ENCODE measurements around the gene GABRB2. TPM values are rescaled to one million over a fixed set of nuclear protein-coding genes. Genes with fewer than 3 reads are reported as not detected.

GABRB2 gene
- total RNA-seq, 1 experiment from 2014 or later = not detected

DNA sequence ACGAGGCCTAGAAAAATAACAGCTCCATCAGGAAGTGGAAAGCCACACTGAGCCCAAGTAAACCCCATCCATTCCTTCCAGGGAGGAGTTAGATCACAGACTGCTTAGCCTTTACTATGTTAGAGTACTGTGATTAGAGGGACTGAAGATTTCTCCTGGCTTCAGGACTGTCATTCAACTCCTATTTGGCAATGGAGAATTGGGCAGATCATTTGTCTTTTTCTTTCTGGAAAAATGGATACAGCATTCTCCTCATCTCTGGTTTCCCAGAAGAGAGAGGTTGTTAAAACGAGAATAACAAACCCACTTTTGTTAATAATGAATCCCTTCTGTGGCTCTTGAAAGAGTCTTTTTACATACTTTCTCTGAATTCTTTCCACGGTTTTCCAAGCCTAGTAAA, 150.4 kb downstream of the GABRB2 start:
- no peaks in the 10 kb centered on the region for H3K36me3 ChIP-seq
- no peaks in the 10 kb centered on the region for H3K27me3 ChIP-seq (replicated peaks)
- no peaks in the 10 kb centered on the region for H3K9me3 ChIP-seq (replicated peaks)
- DNase-seq (ENCODE audit: low read depth in 1 of 2, low spot score in 2 of 2) = no peak
- no peak overlapping the region for H3K4me3 ChIP-seq
- H3K4me1 ChIP-seq (replicated peaks) = no peaks in the 10 kb centered on the region
- no peak overlapping the region for H3K27ac ChIP-seq

DNA sequence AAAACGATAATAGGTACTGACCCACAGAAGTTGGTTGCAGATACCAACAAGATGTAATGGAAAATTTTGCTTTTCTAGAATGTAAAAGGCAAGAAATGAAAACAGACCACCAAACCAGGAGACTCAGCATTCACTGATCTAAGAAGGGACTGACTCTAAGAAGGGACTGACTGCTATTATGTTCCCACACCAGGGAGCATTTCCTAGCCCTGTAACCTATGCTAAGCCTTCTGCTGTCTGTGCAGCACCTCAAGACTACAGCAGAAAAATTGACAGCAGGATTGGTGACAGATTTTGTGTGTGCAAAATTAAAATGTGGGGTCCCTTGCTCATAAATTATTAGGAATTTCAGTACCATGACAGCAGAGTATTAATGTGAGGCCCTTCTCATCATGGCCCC, 154.8 kb downstream of the GABRB2 start:
- H3K4me1 ChIP-seq (replicated peaks) = no peaks in the 10 kb centered on the region
- H3K9me3 ChIP-seq (replicated peaks) = no peaks in the 10 kb centered on the region; the same call in 1 of the 2 replicates
- no peak for DNase-seq (ENCODE audit: low read depth in 1 of 2, low spot score in 2 of 2)
- no peaks in the 10 kb centered on the region for H3K36me3 ChIP-seq
- H3K4me3 ChIP-seq = no peak overlapping the region
- no peaks in the 10 kb centered on the region for H3K27me3 ChIP-seq (replicated peaks)
- H3K27ac ChIP-seq = no peak overlapping the region

DNA sequence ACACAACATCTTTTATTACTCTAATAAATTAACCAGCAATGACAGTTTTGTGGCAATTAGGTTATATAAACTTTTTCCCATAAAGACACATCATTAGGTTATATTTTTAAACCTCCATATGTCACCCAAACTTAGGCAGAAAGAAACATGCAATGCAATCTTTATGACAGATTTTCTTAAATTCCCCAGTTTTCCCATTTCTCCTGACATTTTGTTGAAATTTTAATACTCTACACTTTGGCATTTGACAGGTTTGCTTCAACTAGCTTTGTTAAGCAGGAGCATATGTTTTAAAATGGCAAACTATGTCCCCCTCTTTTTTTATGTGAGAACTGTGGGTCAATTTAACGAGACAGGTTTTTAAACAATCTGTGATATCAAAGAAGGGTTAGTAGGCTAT, 155.5 kb downstream of the GABRB2 start:
- H3K27ac ChIP-seq = no peak overlapping the region
- H3K27me3 ChIP-seq (replicated peaks) = no peaks in the 10 kb centered on the region
- no peak for DNase-seq (ENCODE audit: low read depth in 1 of 2, low spot score in 2 of 2)
- no peaks in the 10 kb centered on the region for H3K36me3 ChIP-seq
- no peaks in the 10 kb centered on the region for H3K4me1 ChIP-seq (replicated peaks)
- no peak overlapping the region for H3K4me3 ChIP-seq
- H3K9me3 ChIP-seq (replicated peaks) = no peaks in the 10 kb centered on the region; the same call in 1 of the 2 replicates

DNA sequence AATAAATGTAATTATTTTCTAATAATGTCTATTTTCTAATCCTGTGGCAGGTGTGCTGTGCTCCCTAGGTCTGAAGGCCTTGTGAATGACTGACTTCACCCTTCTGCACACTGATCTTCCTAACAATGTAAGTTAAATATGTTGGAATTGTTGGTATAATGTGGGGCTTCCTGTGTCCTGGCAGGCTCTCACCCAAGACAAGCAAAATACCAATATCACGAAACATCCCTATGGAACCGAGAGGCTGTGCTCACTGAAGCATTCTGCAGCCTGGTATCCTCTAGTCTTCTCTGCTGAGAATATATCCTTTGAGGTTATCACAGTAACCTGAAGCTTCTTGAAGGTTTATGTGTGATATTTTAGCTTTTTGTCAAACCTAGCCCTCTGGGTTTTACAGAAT, 159.4 kb downstream of the GABRB2 start:
- no peaks in the 10 kb centered on the region for H3K36me3 ChIP-seq
- H3K27me3 ChIP-seq (replicated peaks) = no peaks in the 10 kb centered on the region
- DNase-seq (ENCODE audit: low read depth in 1 of 2, low spot score in 2 of 2) = no peak
- H3K9me3 ChIP-seq (replicated peaks) = no peaks in the 10 kb centered on the region; the same call in 1 of the 2 replicates
- H3K4me3 ChIP-seq = no peak overlapping the region
- no peaks in the 10 kb centered on the region for H3K4me1 ChIP-seq (replicated peaks)
- H3K27ac ChIP-seq = no peak overlapping the region

DNA sequence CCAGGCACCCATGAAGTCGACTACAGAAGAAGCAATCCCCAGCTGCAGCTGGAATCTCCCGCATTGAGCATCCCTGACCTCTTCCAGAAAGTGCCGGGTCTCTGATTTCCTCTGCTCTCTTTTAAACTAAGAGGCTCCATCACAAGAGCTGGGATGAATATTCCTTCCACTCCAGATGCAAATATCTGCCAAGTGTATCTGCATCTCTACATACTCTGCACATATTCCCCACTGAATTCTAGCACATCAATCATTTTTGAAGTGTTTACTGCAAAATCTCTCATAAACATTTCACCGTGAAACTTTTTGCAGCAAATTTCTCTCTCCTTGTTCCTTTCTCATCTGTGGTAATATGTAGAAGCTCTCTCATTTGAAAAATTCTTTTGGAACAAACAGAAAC, 161.5 kb downstream of the GABRB2 start:
- Histone ChIP-seq H3K27ac (no peak overlapping the region), H3K4me3 (no peak overlapping the region), H3K9me3 (replicated peaks) (no peaks in the 10 kb centered on the region; the same call in 1 of the 2 replicates), H3K4me1 (replicated peaks) (no peaks in the 10 kb centered on the region), H3K27me3 (replicated peaks) (no peaks in the 10 kb centered on the region), H3K36me3 (no peaks in the 10 kb centered on the region)
- no peak for DNase-seq (ENCODE audit: low read depth in 1 of 2, low spot score in 2 of 2)

DNA sequence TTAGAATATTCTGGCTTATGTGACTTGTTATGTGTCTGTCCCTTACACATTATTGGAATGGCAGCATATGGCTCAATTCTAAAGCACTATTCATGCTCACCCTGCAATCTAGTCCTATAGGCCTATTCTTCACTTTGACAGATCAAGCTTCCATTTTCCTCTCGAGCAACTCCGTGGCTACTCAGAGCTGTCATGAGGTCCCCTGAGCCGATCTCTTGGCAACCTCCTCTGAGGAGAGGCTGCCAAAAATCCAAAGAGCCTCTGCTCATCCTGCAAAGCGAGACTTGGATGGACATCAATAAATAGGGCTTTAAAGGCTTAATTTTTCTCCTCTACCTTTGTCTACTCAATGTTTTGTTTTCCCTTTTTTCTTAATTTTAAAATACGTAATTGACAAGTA, 163.8 kb downstream of the GABRB2 start:
- no peaks in the 10 kb centered on the region for H3K36me3 ChIP-seq
- no peak overlapping the region for H3K27ac ChIP-seq
- H3K4me1 ChIP-seq (replicated peaks) = no peaks in the 10 kb centered on the region
- no peak overlapping the region for H3K4me3 ChIP-seq
- H3K9me3 ChIP-seq (replicated peaks) = no peaks in the 10 kb centered on the region
- DNase-seq (ENCODE audit: low read depth in 1 of 2, low spot score in 2 of 2) = no peak
- no peaks in the 10 kb centered on the region for H3K27me3 ChIP-seq (replicated peaks)

DNA sequence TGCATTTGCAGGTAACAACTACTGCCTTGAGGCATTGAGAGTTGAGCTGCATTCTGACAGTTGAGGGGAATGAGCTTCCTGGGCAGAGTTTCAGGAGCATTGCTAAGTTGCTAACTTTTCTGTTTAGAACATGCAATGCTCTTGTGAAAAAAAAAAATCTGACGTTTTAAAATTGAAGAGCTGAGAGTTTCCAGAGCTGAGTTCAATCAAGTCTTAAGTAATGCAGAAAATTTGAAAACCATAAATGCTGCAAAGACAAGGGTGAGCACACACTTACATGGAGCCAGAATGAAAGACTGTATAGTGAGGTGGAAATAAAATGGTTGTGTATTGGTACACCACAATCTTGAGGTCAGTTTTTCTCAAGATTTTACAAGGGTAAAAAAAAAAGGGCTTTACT, 166.0 kb downstream of the GABRB2 start:
- H3K4me3 ChIP-seq = no peak overlapping the region
- H3K27ac ChIP-seq = no peak overlapping the region
- no peaks in the 10 kb centered on the region for H3K36me3 ChIP-seq
- DNase-seq (ENCODE audit: low read depth in 1 of 2, low spot score in 2 of 2) = no peak
- no peaks in the 10 kb centered on the region for H3K27me3 ChIP-seq (replicated peaks)
- H3K4me1 ChIP-seq (replicated peaks) = no peaks in the 10 kb centered on the region
- H3K9me3 ChIP-seq (replicated peaks) = no peaks in the 10 kb centered on the region

DNA sequence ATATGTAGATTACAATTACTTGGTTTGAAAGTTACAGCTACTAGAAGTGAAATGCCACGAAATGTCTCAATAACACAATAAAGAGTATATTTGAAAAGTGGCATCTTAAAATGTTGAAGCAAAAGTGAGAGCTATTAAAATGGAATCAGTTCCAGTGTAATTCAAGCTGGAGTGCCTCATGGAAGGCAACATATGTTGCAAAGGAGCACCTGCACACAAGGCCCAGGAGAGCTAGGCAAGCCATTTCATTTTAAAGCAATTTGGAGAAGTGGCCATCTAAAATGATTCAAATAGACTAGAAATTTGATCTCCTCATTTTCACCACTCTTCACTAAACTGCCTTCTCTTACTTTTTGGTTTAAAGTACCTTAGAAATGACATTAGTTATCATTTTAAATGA, 167.8 kb downstream of the GABRB2 start:
- Histone ChIP-seq H3K4me1 (replicated peaks) (no peaks in the 10 kb centered on the region), H3K9me3 (replicated peaks) (no peaks in the 10 kb centered on the region), H3K36me3 (no peaks in the 10 kb centered on the region), H3K27ac (no peak overlapping the region), H3K4me3 (no peak overlapping the region), H3K27me3 (replicated peaks) (no peaks in the 10 kb centered on the region)
- no peak for DNase-seq (ENCODE audit: low read depth in 1 of 2, low spot score in 2 of 2)

DNA sequence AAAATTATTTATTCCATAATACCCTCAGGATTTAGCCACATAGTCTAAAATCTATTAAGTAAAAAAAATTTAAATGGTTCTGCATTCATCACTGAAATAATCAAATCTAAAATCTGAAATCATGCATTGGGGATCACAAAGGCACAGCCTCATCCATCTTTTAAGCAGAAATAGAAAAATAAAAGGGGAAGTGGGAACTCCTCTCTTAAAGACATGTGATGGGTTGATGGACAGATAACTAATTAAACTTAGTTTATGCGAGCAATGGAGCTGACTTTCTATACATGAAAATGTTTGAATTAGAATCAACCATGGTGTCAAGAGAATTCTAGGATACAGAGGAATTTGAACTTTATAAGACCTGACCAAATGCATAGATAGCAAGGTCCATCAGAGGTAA, 170.5 kb downstream of the GABRB2 start:
- Histone ChIP-seq H3K4me3 (no peak overlapping the region), H3K4me1 (replicated peaks) (no peaks in the 10 kb centered on the region), H3K27me3 (replicated peaks) (no peaks in the 10 kb centered on the region), H3K9me3 (replicated peaks) (no peaks in the 10 kb centered on the region), H3K36me3 (no peaks in the 10 kb centered on the region), H3K27ac (no peak overlapping the region)
- no peak for DNase-seq (ENCODE audit: low read depth in 1 of 2, low spot score in 2 of 2)

DNA sequence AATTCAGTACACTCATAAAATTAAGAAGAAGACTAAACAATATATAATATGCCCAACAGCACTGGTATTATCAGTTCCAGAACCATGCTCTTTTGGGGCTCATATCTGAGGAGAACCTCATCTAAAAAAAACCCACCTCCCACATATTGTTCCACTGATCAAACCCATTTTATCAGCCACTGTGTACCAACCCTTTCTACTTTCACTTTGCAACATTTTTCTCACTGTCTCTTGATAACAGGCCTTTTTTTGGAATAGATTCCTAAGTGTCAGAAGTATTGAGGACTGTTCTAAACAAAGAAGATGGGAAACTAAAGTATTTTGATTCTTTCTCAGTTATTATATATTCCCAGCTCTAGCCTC, 173.2 kb downstream of the GABRB2 start:
- H3K27ac ChIP-seq = no peak overlapping the region
- DNase-seq (ENCODE audit: low read depth in 1 of 2, low spot score in 2 of 2) = no peak

DNA sequence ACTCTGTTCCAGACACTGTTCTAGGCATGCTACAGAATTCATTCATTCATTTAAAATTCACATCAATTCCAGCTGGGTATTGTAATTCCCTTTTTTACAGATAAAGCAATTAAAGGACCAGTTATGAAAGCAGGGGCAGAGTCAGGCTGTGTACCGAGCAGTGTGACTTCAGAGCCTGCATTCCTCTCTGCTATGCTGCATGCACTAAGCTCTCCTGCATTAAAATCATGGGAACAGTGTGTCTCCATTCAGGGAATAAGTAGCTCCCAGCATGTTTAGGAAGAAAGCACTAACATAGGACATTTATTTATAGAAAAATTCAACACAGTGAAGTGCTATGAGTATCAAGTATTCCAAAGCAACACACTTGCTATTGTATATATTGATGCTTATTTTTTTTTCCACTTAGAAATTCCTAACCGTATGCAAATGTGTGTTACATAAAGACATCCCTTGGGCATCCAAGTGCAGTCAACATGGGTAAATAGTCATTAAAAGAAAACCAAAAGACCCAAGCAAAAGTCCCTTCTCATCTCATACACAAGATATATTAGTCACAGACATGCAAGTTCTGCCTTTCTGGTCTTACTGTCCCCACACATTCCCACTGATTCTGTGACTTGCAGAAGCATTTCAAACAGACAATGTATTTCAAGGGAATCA, 173.7 kb downstream of the GABRB2 start:
- Histone ChIP-seq H3K9me3 (replicated peaks) (no peaks in the 10 kb centered on the region), H3K27ac (no peak overlapping the region), H3K4me3 (no peak overlapping the region), H3K27me3 (replicated peaks) (no peaks in the 10 kb centered on the region), H3K4me1 (replicated peaks) (no peaks in the 10 kb centered on the region), H3K36me3 (no peaks in the 10 kb centered on the region)
- no peak for DNase-seq (ENCODE audit: low read depth in 1 of 2, low spot score in 2 of 2)

More for the DNA sequence above, 173.2 kb downstream of the GABRB2 start:
- no peaks in the 10 kb centered on the region for H3K9me3 ChIP-seq (replicated peaks)
- no peaks in the 10 kb centered on the region for H3K4me1 ChIP-seq (replicated peaks)
- no peaks in the 10 kb centered on the region for H3K27me3 ChIP-seq (replicated peaks)
- H3K4me3 ChIP-seq = no peak overlapping the region
- H3K36me3 ChIP-seq = no peaks in the 10 kb centered on the region

DNA sequence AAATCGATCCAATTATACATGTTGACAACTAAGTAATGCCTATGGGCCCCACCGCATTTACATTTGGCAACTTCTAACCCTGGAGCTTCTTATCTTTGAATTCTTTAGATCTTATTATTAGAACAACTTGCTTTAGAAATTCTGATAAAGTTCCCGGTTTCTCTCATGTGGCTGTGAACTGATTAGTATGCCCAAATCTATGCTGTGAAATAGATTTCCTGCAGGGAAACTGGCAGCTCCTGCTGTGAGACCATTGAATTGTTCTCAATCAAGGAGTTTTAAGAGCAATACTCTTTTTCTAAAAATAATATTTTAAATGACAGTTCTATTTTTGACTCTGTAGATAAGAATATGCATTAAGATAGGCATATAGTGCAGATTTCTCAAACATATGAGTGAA, 177.5 kb downstream of the GABRB2 start:
- Histone ChIP-seq H3K9me3 (replicated peaks) (0 out of 2 replicates have a peak, but pooled peaks cover 3% of the 10 kb centered on the region), H3K27ac (no peak overlapping the region), H3K4me3 (no peak overlapping the region), H3K27me3 (replicated peaks) (no peaks in the 10 kb centered on the region), H3K4me1 (replicated peaks) (no peaks in the 10 kb centered on the region), H3K36me3 (no peaks in the 10 kb centered on the region)
- no peak for DNase-seq (ENCODE audit: low read depth in 1 of 2, low spot score in 2 of 2)

DNA sequence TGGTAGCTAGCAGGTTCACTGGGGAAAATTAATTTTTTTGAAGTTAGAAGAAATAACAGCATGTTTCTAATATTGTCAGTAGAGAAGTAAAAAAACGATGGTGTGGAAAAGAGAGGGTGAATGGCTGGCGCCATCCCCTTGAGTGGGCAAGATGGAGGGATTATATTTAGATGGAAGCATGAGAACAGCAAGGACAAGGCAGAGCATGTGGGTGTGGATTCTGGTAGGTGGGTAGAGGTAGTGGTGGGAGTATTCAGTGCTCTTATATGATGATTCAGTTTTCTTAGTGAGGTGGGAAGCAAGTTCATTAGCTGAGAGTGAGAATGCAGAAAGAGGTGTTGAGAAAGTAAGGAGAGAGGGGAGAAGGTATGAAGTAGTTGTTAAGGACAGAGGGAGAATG, 188.1 kb downstream of the GABRB2 start:
- Histone ChIP-seq H3K27ac (no peak overlapping the region), H3K4me3 (no peak overlapping the region), H3K27me3 (replicated peaks) (no peaks in the 10 kb centered on the region), H3K9me3 (replicated peaks) (peaks cover under 1% of the 10 kb centered on the region; the same call in 1 of the 2 replicates), H3K4me1 (replicated peaks) (no peaks in the 10 kb centered on the region), H3K36me3 (no peaks in the 10 kb centered on the region)
- no peak for DNase-seq (ENCODE audit: low read depth in 1 of 2, low spot score in 2 of 2)

DNA sequence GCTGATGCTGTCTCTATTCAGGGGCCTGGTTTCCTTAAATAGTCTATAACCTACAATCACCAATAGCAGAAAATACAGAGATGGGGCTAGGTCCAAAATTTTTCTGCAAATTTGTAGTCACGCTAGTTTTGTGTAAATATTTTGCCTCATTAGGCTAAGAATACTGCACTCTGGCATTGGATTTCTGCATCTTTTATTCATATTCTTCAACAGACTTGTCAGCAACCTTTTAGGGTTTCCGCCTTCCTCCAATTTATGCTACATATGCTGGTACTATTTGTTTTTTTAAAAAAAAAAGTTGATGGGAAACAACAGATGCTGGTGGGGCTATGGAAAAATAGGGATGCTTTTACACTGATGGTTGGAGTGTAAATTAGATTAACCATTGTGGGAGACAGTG, 202.3 kb downstream of the GABRB2 start:
- Histone ChIP-seq H3K36me3 (no peaks in the 10 kb centered on the region), H3K27me3 (replicated peaks) (no peaks in the 10 kb centered on the region), H3K9me3 (replicated peaks) (peaks cover 9% of the 10 kb centered on the region; the same call in 1 of the 2 replicates), H3K4me3 (no peak overlapping the region), H3K4me1 (replicated peaks) (no peaks in the 10 kb centered on the region), H3K27ac (no peak overlapping the region)
- no peak for DNase-seq (ENCODE audit: low read depth in 1 of 2, low spot score in 2 of 2)

DNA sequence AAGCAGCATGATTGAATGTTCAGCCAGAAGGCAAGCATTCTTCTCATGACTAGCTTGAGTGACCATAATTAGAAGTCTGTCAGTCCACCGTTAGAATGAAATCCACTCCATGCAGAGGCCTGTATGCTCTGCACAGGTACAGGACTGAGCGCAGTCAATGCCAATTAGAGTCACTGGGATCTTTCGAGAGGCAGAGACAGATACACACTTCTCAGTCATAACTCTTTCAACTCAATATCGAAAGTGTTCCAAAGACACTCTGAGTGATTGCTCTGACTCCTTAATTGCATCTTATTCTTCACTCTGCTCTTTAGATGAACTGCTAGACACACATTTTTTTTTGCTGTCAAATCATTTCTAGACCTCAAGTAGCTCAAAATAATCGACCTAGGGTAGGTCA, 203.6 kb downstream of the GABRB2 start:
- no peak for DNase-seq (ENCODE audit: low read depth in 1 of 2, low spot score in 2 of 2)
- H3K27ac ChIP-seq = no peak overlapping the region
- no peaks in the 10 kb centered on the region for H3K4me1 ChIP-seq (replicated peaks)
- H3K4me3 ChIP-seq = no peak overlapping the region
- no peaks in the 10 kb centered on the region for H3K36me3 ChIP-seq
- peaks cover 9% of the 10 kb centered on the region; the same call in 1 of the 2 replicates for H3K9me3 ChIP-seq (replicated peaks)
- no peaks in the 10 kb centered on the region for H3K27me3 ChIP-seq (replicated peaks)
